SW 1271 (cell line): ENCODE results near the gene CD300LD.
"Not testable (repeated sequence)": the region's sequence is repeated elsewhere in the genome, so short reads cannot be mapped to it uniquely, and the experiment has no call there.

Experiments
- DNase-seq, 2 experiments: peaks; one replicate each; lab custom pipeline; 2025; lab: John Stamatoyannopoulos, UW

The CD300LD gene

DNA sequence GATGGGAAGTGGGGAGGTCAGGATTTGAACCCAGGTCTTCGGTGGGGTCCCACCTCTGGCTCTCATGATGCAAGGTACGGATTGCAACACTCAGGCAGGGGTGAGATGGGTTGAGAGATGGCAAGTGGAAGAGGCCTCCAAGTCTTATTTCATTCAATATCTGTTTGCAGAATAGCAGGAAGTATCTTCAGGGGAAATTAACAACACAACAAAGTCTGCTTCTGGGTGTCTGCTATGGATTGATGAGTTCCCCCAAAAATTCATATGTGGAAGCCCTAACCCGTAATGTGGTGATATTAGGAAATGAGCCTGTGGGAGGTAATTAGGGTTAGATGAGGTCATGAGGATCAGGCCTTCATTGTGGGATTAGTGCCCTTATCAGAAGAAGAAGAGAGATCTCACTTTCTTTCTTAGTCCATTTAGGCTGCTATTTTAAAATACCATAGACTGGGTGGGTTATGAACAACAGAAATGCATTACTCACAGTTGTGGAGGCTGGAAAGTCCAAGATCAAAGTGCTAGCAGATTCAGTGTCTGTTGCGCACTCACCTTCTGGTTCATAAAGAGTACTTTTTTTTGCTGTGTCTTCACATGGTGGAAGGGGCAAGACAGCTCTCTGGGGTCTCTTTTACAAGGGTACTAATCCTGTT is 20.3 kb downstream of the CD300LD start:
- no peak for DNase-seq

DNA sequence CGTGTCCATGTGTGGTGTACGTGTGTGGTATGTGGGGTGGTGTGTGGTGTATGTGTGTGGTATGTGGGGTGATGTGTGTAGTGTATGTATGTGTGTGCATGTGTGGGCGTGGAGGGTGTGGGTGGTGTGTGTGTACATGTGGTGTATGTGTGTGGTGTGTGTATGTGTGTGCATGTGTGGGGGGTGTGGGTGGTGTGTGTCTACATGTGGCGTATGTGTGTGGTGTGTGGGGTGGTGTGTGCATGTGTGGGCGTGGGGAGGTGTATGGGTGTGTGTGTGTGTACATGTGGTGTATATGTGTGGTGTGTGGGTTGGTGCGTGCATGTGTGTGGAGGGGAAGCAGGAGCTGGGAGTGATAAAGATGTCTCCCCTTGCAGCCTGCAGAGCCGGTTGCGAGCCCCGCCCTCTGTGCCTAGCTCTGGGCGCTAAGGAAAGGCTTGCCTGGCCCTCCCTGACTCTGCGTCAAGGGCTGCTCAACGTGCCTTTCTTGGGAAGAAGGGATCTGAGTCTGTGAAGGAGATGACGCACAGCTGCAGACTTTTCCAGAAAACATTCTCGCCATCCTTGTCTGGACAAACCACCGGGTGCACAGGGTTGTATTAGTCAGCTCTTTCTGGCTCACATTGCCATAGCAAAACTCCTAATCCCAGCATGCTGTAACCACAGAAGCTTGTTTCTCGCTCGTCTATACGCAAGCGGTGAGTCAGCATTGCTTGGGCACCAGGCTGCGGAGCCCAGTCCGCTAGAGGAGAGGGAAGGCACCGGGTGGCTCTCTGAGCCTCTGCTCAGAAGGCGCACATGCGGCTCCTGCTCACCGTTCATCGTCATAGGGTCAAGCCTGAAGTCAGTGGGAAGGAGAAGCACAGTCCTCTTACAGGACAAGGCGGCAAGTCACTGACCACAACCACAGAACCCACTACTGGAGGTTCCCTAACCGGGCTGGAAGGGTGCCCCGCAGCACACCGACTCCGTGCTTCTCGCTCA is 22.8 kb downstream of the CD300LD start:
- peak; percentile 95 to 98 for DNase-seq

DNA sequence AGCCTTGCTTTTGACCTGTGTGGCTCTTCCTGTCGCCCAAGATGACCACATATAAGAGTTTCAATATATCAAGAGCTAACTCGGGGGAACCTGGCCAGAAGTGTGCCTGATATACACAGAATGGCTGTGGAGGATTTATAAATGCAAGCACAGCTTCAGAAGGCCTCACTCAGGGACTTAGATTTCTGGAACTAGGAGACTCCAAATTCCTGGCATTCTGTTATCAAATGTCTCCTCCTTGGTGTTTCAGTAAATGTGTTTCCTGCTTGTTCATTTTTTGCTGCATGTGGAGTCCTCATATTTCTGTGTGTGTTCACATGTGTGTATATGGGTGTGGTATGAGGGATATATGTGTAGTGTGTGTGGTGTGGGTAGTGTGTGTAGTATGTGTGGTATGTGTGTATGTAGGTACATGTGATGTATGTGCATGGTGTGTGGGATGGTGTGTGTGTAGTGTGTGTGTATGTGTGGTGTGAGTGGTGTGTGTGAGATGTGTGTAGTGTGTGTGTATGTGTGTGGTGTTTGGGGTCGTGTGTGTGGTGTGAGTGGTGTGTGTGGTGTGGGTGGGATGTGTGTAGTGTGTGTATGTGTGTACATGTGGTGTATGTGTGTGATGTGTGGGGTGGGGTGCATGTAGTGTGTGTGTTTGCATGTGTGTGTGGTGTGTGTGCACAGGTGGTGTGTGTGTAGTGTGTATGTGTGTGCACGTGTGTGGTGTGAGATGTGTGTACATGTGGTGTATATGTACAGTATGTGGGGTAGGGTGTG is 23.8 kb downstream of the CD300LD start:
- DNase-seq, result no peak

DNA sequence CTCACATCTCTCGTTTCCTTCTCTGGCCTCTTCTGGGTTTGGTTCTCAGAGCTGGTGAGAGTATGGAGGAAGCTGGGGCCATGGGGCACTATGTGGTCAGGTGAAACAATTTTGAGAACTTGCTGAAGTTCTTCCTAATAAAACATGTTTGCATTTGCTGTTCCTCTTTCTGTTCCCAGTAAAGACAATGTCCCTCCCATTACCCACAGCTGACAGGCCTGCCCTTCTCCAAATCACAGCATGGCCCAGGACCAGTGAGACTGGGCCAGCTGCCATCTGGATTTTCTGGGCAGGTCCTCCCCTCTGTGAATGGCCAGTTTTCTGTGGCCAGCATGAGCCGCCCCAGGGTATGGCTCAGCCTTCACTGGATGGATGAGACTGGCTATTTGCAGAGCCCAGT is 24.7 kb downstream of the CD300LD start, which contains the start of gene CD300H:
TSS of gene CD300H (minus strand) at position 113 of the 400 bp plus-strand sequence.
- DNase-seq, result no peak

DNA sequence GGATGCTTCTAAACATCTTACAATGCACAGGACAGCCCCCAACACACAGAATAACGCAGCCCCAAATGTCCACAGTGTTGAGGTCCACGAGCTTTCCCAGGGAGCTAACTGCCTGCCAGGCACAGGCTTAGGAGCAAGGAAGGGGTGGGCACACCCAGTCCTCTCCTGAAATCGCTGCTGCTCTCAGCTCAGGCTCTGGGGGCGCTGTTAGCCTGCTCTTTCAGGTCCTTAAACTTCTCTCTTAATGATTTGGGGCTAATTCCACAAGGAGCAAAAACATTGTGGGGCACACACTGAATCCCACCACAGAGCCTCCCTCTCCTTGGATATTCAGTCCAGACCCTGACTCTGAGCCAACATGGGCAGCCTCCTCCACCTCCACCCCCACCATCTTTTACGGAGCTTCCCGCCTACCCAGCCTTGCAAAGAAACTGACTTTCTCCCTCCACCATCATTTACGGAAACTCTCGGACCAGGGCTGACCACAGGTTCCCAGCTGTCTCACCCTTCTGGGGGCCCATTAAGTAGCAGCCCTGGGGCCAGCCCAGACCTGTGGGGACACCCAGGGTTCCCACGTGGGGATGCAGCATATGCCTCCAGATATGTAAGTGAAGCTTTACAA is 25.8 kb downstream of the CD300LD start:
- peak; percentile 31 to 55 for DNase-seq

DNA sequence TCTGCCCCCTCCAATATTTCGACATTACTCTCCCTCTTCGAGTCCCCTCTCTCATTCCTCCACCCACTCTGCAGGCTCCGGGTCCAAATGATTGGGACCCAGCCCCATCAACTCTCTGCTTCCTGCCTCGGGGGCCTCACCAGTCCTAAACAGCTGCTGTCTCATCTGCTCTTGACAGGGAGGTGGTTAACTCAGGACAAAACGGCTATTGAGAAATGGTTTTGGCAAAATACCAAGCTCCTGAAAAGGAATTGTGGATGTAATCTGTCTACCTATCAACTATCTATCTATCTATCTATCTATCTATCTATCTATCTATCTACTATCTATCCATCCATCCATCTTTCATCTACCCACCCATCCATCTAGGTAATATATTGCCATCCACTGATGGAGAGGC is 27.0 kb downstream of the CD300LD start:
- no peak for DNase-seq

DNA sequence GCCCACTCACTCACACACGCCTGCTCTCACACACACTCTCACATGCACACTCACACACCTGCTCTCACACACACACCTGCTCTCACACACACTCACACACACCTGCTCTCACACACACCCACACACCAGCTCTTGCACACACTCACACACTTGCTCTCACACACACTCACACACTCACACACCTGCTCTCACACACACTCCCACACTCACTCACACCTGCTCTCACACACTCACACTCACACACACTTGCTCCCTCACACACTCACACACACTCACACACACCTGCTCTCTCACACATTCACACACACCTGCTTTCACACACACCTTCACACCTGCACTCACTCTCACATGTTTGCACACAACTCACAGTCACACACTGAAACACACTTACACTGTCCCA is 28.7 kb downstream of the CD300LD start:
- DNase-seq, result no peak

DNA sequence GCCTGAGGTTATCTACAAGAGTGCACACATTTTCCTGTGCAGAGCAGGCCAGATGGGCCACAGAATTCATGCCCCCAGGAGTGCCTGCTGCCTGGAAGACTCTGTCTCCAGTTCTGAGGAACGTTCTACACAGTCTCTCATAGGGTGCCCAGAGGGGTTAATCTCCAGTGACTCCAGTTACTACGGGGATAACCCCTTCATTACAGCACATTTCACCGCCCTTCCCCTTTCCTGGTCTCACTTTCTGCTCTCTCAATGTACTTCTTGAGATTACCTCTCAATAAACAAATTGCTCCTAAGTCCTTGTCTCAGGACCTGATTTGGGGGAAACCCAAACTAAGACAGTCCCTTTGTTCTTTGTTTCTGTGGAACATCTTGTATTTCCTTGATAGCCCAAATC is 30.5 kb downstream of the CD300LD start:
- DNase-seq, result no peak

DNA sequence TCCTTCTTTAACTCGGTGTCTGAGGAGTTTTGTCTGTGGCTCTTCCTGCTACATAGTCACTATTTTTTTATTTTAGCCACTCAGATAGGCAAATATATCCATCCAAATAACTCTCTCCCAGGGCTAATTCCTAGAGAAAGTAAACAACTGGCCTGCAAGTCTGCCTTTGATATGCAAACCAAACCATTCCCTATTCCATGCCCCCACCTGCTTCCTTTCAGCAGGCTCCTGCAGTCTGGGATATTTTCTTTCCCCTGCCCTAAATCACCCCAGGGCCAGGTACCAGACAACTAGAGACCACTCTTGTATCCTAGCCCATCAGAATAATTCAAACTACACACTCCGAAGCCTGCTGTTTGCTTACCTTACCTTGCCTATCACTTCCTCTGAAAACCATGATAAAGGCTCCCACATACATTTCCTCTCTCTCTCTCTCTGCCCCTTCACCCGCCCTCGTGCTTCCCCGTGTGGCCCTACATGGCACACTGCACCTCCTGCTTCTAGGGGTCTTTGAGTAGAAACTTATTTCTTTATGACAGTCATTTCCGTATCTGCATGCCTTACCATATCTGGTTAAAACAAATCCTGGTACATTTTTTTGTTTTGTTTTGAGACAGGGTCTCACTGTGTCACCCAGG is 33.1 kb downstream of the CD300LD start:
- DNase-seq, result no peak

DNA sequence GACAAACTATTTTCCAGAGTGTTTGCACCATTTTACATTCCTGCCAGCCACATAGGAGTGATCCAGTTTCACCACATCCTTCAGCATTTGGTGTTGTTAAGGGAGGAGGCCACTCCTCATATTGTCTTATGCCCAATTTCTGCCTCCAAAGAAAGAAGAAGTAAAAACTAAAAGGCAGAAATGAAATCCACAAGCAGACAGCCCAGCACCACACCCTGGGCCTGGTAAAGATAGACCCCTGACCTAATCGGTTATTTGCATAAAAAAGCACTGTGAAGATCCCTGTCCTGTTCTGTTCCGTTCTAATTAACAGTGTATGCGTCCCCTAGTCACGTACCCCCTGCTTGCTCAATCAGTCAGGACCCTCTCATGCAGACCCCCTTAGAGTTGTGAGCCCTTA is 33.7 kb downstream of the CD300LD start:
- DNase-seq, result not testable (repeated sequence)

DNA sequence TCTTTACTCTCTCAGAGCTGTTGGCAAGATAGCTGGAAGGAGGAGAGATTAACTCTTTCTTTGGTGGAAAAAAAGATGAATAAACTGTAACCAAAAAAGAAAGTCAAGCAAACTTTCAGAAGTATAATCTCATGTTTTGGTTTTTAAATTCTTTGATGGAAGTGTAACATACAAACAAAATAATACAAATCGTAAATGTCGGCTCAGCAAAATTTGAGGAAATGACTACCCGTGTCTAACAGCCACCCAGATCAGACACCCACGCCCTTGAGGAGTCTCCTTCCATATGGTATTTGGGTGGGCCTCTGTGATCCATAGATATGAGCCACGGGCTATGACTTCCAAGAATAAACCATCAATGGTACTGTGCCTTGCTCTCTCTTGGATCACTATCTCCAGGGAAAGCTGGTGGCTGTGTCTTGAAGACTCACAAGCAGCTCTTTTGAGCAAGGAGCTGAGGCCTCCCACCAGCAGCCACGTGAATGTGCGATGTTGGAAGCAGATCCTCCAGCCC is 36.6 kb downstream of the CD300LD start:
- DNase-seq, result no peak

DNA sequence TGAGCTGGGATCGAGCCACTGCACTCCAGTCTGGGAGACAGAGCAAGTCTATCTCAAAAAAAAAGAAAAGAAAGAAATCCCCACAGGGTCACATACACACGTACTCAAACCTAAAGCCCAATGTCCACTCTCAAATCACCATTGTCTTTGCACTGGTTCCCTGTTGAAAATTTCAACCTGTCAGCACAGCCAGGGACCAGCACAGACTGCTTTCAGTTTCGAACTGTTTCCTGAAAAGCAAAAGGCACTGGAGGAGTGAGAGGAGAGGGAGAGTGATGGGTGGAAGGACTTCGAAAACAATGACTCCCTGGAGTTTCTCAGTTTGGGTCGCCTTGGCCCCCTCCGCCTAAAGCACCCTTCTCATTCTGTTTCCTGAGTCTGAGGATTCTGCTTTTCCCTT is 37.2 kb downstream of the CD300LD start:
- DNase-seq, result no peak

DNA sequence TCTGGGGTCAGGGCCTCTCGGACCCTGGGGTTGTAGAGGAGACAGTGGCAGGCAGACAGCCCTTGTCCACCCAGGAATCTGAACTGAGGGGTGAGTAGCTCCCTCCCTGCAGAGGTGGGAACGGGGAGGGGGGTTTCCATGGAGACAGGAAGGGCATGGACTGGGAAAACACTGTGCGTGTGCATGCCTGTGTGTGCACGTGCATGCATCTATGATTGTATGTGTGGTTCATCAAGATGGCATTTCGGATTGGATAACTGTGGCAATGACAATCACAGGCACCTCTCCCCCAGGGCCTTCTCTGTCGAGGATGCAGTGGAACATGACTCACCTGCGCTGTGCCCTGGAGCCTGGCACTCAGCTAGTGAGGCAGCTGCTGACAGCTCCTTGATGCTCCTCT is 40.0 kb downstream of the CD300LD start:
- peak; percentile 14 to 34 for DNase-seq

DNA sequence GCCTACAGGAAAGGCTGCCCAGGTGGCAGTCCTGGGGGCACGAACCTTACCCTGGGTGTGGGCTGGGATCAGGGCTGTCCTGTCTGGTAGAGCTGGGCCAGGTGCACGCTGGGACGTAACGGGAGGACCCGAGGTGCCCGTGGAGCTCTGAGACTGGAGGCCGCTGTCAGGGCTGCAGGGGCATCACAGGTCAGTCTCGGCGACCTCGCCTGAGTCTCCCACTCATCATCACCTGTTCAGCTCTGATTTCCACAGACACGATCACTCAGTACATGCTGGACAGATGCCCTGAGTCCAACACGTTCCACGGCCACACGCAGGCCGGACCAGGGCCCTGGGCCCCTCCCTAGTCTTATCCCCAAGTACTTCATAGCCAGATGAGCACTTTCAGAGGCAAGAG is 41.5 kb downstream of the CD300LD start:
- no peak for DNase-seq

DNA sequence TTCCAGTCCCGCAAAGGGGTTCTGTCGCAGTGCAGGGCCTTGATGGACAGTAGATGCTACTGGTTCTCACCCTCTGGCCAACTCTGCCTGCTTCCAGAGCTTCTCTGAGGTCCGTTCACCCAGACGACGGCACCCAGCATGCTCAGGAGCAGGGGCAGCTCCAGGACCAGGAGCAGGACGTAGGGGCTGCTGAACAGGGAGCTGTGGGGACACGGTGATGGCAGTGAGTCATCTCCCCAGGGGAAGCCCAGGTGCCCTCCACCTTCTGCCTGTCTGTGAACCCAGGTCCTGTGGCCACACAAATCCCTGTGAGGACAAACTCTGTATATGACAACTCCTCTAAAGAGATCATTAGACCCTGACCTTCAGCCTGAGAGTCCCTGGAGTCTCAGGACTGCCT is 42.7 kb downstream of the CD300LD start:
- no peak for DNase-seq

DNA sequence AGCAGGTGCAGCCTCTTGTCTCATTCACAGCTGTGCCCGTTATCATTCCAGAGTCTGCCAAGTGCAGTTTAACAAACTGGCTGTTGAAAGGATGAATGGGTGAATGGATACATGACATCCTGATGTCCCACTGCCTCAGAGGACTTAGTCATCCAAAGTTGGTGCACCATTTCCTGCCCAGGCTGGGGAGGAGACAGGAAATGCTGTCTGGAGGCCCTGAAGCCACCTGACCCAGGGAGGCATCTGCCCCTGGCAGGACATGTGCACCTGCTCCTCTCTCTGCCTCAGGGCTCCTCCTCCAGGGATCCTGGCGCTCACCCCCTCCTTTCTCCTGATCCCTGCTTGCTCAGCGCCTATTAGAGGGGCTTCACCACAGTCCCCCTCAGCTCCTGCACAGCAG is 44.3 kb downstream of the CD300LD start:
- DNase-seq, result peak; percentile 26 to 44

DNA sequence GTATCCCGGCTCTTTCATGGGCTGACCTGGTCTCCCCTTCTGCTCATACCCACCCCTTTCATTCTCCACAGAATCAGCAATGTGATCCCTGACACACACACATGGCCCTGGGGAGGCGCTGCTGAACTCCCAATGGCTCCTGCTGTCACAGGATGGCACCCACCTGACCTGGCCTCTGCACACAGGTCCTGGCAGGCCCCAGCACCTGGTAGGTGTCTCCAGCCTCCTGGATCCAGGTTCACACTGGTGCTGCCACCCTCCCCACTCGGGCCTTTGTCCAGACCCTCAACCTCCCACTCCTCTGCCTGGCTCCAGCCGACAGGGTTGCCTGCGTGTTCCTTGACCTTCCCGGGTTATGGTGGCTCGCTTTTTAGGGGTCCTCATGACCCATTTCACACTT is 44.8 kb downstream of the CD300LD start:
- DNase-seq, result no peak

DNA sequence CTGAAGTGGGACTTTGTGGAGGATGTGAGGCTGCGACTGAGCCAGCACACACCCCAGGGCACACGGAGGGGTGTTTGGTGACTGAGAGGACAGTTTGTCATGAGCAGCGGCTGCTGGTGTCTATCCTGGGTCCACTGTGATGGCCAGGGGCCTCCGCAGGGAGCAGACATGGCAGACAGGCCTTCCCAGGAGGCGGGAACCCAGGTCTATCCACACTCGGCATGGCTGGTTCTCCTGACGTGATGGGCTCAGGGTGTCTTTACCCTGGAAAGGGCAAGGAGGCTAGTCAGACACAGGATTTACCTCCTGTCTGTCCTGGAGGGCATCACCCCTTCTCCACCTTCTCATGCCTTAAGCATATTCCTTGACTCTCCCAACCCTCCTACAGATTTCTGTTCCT is 45.5 kb downstream of the CD300LD start:
- DNase-seq, result no peak

DNA sequence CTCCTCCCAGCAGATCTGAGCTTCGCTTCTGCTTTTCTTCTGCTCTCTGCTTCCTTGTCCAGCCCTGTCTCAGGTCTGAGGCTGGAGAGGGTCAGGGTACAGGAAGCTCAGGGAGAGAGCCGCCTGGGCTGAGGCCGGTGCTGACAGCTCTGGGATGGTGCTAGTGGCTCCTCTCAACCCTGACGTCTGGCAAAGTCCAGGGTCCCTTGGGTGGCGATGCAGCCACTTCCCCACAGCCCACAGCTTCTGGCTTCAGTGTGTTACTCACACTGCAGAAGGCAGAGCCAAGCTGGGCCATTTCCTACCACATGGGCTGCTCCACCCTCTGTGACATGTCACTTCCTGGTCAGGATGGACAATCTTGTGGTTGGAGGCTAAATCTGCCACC is 46.2 kb downstream of the CD300LD start, which contains the start of gene CD300C:
TSS of gene CD300C (minus strand) at position 273 of the 388 bp plus-strand sequence. CDS start 333 bp downstream, outside the sequence.
- peak in 1 of 2 experiments; percentile 6 for DNase-seq

DNA sequence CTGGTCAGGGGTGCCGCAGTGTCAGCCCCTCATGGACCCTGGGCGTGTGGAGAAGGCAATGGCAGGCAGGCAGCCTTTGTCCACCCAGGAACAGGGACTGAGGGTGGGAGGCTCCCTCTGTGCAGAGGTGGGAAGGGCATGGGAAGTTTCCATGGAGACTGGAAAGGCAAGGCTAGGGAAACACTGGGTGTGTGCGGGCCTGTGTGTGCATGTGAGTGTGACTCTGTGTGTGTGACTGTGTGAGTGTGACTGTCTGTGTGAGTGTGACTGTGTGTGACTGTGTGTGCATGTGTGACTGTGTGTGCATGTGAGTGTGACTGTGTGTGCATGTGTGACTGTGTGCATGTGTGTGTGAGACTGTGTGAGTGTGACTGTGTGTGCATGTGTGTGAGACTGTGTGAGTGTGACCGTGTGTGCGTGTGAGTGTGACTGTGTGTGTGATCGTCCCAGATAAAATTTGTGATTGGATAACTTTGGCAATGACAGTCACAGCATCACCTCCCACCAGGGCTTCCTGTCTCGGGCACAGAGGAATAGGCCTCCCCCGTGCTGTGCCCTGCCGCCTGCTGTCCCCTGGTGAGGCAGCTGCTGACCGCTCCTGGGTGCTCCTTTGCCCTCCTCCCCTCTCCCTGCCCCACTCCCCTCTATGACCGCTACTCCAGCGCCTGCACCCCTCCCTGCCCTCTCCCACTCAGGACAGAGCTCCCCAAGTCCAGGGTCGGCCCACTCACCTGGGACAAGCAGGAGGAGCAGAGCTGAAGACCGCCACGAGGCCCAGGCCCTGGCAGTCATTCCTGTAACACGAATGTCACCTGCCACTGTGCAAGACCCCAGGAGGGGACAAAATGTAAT is 46.9 kb downstream of the CD300LD start:
- no peak for DNase-seq
